Stimulated activated CD8-positive, alpha-beta memory T cell treated with anti-CD3 and anti-CD28 coated beads, Interleukin-7, amount 100 ng/mL, for 24 hours (primary cell): ENCODE measurements around the gene MAGI2.
"Not testable (repeated sequence)": the region's sequence is repeated elsewhere in the genome, so short reads cannot be mapped to it uniquely, and the experiment has no call there.

ENCODE experiments used
- DNase-seq: peaks from one replicate; pipeline ENCODE4 v3.0.0-alpha.2; 2020; ENCODE audit warnings: low read depth

The MAGI2 gene

DNA sequence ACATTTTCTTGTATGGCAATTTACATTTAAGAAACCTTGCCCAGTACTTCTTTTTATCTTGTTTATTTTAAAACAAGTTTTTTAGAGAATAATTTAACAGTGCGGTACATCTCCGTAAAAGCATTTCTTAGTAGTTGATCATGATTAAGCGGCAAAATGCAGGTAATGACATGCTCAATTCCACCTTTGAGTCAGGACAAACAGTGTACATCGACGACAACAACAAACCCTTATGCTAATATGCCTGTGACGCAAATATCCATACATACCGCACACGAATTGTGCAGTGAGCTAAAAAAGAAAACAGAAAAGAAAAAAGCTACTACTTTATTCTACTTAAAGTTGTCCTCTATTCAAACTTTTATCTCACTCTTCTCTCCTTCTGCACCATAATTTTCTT, 1.9 kb downstream of the MAGI2 start:
- no peak for DNase-seq

DNA sequence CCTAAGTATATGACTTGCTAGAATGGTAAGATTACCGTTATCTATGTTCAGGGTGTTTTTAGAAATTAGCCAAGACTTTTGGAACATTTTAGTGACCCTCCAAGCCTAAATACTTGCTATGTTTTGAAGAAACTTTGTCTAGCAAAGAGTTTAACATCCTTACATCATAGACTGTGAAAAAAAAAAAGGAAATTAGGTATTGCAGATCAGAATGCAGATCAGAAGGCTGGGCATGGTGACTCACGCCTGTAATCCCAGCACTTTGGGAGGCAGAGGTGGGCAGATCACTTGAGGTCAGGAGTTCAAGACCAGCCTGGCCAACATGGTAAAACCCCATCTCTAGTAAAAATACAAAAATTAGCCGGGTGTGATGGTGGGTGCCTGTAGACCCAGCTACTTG, 10.7 kb downstream of the MAGI2 start:
- DNase-seq: not testable (repeated sequence)

DNA sequence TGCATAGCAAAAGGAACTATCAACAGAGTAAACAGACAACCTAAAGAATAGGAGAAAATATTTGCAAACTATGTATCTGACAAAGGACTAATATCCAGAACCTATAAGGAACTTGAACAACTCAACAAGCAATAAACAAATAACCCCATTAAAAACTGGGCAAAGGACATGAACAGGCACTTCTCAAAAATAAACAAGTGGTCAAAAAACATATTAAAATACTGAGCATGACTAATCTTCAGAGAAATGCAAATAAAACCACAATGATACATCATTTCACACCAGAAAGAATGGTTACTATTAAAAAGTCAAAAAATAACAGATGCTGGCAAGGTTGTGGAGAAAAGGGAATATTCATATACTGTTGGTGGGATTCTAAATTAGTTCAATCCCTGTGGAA, 17.1 kb downstream of the MAGI2 start:
- DNase-seq: no peak

DNA sequence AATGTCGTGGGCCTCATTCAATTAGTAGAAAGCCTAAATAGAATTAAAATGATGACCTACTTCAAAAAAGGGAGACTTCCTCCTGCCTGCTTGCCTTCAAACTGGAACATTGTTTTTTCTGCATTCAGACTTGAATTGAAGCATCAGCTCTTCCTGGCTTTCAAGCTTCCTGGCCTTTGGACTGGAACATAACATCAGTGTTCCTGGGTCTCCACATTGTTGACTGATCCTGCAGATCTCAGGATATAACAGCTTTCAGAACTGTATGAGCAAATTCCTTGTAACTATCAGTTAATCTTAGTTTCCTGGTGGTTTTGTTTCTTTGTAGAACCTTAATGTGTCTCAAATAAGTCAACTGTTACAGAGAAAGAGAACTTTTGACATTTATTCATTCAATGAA, 18.6 kb downstream of the MAGI2 start:
- DNase-seq: no peak

DNA sequence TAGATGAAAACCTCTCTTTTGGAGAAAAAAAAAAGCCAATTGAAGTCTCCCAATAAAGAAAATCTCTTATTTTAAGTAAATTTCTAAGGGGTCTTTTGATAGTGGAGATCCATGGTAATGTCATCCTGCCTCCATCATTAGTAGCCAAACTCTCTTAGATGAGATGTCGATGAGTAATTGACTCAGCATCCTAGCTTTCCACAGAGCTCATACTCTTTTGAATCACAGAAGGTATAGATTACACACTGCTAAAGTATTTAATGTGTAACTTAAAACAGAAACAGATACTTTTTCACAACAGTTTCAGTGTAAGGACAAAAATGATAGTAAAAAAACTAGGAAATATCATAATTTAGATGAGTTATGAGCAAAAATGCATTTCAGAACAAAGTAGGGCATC, 19.4 kb downstream of the MAGI2 start:
- no peak for DNase-seq

DNA sequence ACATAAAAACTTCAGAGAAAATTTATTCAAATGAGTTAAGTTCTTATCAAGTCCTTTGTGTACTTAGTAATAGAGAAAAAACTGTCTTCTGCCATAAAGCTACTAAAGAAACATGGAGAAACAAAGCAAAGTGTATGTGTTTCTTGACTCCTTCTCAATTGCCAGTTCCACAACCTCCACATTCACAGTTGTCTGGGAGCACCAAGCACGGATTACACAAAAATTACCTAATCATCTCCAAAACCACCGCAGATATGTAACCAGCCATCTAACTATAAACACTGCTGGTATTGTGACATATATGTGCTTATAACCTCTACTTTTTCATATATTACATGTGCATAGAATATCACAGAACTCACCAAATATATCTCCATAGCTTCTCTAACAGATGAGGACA, 23.1 kb downstream of the MAGI2 start:
- no peak for DNase-seq

DNA sequence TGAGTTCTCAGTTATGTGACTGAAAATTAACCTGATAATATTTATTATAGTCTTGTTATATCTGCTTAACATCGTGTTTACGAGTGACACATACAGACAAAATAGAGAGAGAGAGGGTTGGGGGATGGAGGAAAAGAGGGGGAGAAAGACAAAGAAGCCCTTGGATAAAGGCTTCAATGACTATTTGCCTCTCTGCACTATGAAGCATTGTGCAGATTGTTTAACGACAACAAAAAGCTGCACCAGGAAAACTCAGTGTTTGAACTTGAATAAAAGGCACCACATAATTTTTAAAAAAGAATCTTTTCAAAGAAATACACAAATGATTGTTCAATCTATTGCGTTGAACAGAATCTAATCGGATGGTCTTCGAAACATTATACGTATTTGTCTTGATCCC, 27.8 kb downstream of the MAGI2 start:
- DNase-seq: no peak

DNA sequence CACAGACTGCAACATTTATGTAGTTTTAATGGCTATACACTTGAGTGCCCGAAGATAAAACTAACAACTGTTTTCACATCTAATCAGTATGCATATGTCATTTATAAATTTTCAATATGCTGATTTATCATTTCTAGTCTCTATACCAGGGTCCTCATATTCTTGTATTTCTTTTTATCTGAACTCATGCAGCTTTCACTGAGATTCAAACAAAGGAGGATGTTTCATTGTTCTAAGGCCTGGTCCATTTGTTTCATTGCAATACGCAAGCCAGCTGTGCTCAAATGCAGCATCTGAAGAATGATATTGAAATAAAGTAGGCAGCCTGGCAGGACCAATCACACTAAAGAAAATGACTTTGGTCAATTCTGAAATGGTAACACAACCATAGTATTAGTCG, 31.7 kb downstream of the MAGI2 start:
- DNase-seq: no peak

DNA sequence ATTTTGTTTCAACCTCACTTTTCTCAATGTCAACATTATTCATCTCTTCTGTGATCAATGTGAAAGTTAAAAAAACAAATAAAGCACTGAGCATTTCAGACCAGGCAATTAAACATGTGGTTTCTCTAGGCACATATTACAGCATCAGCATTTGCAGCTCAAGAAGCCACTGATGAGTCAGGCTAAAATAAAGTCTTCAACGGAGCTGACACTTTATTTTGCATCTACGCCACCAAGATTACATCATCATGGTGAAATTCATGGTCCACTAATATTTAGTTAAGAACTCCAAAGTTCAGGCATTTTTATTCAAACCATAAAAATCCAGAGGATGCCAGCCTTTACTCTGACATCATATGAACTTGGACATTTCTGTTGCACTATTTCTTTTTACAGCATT, 33.0 kb downstream of the MAGI2 start:
- DNase-seq: no peak

DNA sequence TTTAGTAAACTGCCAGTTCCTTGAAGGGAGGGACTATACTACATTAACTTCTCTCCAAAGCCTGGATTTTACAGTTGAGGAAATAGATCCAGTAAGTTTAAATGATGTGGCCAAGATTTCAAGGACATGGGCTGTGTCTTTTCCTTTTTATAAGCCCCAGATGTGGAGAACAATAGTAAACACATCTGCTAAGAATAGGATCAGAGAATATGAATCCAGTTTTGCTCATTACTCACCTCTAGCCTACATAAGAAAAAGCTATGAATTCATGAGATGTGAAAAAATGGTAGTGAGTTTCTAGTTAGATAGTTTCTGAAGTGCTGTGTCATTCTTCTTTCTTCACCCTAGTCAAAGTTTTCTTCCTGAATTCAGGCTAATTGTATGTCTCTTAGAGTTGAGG, 38.6 kb downstream of the MAGI2 start:
- no peak for DNase-seq

DNA sequence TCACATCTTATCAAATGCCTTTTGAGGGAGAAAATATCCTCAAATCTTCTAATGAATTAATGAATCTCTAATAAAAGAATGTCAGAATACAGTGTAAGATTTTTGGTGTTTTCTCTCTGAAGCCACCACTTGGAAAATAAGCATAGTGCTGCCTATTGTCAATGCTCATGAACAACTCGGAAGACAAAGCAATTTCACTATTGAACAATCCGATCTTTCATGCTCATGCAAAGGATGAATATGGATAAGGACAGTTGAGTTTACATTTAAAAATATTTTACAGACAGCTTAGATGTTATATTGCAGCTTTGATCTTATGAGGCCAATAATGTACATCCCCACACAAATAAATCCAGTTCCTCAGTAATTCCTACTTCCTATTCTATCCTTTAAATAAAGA, 40.6 kb downstream of the MAGI2 start:
- no peak for DNase-seq

DNA sequence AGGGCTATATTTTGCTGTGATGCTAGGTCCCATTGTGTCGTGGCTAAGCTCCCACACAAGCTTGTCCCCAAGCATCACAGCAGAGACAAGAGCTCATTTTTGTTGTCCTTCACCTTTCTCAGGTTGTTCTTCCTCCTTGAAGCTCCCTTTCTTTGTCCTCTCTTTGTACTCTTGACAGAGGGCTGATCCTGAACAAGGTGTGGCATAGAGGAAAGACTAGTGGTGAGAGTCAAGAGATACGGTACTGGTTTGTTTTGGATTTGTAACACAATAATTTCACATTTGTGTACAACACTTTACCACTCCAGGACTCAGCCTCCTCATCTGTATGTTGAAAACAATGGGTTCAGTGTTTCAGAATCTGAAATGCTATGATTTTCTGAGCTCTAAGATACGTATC, 41.0 kb downstream of the MAGI2 start:
- DNase-seq: no peak

DNA sequence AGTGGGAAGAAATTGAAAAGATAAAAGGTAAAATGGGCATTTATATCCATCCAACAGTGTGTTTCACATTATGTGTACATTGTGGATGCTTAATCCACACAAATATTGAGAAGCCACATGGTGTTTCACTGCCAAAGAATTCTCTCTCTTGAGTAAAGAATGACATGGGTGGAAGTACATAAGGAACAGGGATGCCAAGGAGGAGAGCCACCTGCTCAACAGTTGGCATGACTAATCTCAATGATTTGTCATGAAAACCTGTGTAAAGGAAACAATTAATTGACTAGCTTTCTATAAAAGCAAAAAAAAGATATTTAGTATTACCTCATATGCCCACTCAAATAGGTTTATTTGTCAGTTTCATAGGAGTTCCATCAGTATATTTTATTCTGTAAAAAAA, 43.1 kb downstream of the MAGI2 start:
- no peak for DNase-seq

DNA sequence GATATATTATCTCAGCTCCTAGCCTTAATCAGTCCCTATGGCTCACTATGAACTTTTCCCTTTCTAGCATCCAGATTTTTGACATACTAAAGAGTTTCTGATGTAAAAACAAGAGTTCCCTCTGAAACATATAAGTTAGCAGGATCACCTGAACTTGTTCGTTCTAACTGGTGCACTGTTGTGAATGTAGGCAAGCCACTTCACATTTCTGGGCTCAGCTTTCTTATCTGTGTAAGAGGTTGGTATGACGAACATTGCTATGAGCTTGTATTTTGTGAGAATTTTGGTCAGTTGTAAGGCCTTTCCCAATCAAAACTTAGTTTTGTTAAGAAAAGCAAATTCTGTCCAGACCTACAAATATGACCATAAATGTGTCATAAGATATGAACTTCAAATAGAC, 46.1 kb downstream of the MAGI2 start:
- no peak for DNase-seq

DNA sequence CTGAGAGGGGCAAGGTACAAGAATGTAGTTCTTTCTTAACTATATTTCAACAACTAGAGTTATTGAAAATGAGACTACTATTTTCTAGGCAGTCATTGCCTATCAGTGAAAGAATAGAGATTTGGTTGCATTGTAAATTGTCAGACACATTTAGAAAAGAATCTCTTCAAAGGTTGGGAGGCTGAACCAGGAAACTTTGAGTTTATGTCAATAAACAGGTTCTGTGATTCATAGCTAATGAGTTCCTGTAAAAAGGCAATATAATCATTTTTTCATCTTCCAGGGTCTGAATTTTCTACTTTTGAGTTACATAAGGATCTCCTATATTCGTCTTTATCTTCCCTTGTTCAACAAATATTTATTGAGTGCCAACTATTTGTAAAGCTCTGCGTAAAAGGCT, 47.1 kb downstream of the MAGI2 start:
- DNase-seq: no peak

DNA sequence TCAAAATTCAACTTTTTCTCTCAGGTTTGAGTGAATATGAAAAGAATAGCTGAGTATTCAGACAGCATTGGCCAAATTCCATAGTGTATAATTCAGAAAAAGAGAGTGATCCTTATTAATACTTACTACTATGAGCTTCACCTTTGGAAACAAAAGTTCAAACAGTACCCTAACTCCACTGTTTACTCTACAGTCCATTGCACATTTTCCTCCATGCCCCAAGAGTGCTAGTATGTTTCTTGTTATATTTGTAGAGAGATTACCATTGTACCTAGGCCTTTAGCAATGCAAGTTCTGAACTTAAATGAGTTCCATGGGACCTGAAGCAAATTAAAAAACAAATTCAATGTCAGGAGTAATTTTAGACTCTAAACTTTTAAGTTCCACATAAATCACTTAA, 48.1 kb downstream of the MAGI2 start:
- DNase-seq: no peak

DNA sequence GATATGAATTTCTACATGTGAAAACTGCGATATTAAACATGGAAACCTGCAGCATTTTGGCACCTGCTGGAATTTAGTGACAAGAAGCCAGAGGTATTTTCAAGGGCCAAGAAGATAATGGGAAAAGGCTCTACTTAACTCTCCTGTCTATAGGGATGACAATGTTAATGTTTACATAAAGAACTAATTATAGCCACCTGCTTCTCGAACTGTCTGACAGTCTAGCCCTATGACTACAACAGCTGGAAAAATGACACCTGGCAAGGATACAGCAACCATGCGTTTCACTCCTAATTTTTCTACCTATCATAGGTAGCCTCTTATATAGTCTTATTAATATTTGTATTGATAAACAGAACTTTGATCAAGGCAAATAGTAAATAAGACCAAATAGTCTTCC, 49.6 kb downstream of the MAGI2 start:
- DNase-seq: no peak

DNA sequence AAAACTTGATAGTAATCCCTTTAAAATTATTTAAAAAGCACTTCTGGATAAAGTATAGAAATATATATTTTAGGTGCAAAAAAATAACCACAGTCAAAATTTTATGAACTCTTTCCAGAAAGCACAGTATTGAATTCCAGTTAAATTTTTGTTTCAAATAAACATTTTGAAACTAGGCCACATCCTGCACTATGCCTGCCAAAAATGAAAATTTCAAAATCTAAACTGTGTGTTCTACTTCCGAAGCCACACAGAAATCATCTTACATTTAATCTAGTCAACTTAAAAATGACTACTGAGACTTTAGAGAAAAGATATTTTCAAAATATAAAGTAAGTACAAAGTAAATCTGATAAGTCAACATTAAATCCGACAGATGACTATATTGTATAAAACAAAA, 50.0 kb downstream of the MAGI2 start:
- DNase-seq: no peak

DNA sequence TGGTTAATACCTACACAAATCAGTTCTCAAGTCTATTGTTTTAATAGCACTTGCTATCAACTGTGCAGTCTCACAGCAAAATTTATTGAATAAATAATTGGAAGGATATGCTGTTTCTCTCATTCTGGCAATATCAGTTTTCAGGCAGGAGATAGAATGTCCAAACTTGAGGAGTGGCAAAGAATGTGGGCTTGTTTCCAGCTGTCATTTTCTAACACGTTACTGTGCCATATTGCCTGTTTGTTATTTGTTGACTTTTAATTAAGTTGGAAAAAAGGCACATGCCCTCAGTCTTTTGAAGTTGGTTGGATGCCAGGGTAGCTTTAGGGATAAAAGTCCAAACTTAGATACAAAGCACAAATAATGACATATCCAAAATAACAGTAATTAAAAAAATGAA, 52.2 kb downstream of the MAGI2 start:
- no peak for DNase-seq

DNA sequence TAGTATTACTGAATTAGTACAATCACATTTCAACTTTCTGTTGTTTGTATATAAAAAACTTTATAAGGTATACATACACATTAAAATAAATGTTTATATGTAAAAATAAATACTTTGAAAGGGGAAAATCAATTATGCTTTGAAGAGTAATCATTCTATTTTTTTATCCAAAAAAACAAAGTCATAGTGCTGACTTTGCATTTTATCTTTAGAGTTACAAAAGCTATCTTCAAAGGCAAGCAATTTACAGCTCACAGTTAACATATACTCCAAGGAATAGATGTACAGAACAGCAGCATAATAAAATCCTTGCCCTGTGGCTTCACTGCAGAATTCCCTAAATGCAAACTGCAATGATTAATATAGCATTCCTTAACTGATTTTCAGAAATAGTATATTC, 53.2 kb downstream of the MAGI2 start:
- DNase-seq: no peak

DNA sequence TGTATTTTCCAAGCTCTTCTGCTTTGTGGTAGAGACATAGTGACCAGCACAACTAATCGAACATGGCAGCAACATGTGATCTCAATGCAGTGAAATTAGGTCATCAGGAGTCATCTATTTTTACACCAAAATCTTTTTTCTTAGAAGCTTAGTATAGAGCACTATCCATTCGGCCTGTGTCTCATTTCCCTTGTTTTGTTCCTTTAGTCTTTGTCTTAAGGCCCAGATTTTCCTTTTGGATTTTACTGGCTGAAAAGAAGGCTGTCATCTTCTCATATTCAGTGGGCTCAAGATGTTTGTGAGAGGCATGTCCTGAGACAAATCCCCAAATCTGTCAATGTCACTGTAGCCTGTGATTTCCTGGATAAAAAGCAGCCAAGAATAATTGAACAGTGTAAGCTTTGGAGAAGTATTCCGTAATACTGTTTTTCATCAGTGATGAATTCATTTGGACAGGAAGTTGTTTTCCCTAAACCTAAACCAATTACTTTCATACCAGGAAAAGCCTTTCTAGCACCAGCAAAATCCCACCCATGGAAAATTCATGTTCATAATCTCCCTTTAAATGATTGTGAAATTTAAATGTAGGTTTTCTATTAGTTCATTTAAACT, 55.2 kb downstream of the MAGI2 start:
- no peak for DNase-seq

DNA sequence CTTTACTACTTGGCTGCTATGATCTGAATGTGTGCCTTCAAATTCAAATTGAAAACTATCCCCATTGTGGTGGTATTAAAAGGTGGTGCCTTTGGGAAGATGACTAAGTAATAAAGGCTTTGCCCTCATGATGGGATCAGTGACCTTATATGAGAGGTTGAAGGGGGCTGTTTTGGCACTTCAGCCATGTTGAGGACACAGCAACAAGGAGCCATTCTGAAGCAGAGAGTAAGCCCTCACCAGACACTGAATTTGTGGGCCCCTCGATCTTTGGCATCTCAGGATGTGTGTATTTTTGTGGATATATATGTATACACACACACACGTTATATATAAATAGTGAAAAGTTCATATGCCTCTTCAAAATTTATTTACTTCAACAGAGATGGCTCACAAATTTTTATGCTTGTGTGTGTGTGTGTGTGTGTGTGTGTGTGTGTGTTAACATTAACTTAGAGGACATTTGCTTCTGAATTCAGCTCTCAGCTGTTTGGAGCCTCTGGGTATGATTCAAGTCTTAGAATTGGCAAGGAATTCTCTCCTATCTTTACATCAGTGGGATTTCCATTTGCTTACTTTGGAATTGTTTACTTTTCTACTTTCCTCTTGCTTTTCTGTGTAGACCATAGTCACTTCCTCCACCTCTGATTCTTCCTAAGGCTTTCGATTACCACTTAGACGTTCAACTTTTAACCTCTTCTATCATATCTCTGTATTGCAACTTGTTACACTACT, 66.6 kb downstream of the MAGI2 start:
- DNase-seq: no peak

DNA sequence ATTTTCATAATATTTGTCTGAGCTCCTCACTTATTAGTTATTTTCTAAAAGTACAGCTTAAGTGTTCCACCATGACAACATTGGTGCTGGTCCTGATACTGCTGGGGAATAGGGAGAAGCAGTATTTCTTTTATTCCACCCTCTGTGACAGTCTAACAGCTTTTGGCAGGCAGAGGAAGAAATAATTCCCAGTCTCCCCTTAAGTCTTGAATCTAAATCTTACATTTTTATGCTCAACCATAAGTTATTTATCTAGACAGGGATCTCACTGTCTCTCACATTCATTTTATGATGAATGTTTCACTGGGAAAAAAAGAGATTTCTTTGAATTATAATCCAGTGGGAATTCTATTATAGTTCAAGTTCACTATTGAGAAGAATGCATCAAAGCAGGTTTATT, 71.5 kb downstream of the MAGI2 start:
- no peak for DNase-seq

DNA sequence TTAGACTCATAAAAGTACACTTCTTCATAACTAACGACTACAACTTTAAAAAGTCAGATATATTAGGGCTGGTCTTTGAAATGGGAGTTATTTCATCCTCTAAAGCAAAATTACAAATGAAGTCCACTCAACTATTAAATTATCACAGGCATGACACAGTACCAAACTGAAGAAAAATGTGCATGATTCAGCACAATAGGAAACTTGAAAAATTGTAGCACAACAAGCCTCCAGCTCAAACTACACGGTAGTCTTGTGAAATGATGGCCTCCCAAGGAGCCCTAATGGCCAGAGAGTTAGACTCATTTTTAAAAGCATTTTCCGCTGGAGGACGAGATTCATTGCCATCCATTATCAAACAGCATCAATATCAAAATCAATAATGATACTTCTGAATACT, 76.4 kb downstream of the MAGI2 start:
- DNase-seq: no peak
